Keratinocyte (primary cell): ENCODE data around the gene CDH13. TPM values are rescaled to one million over a fixed set of nuclear protein-coding genes. Genes with fewer than 3 reads are reported as not detected.

ENCODE experiments used
- DNase-seq: peaks from one replicate; pipeline ENCODE4 v3.0.0-alpha.2; 2011; ENCODE audit warnings: low read depth, missing footprints, low spot score
- FAIRE-seq: peaks from 2 replicates; lab custom pipeline; 2011; peaks lifted over from hg19 to GRCh38; lab: Jason Lieb, UNC
- H2AFZ ChIP-seq: 2 replicates; pipeline ENCODE4 v1.6.0; 2012; ENCODE audit warnings: low read length, control low read depth, inconsistent platforms; ENCODE audit not compliant: control insufficient read depth
- H3K27ac ChIP-seq: 2 replicates; pipeline ENCODE4 v1.5.1; 2011; ENCODE audit warnings: low read length; ENCODE audit not compliant: control insufficient read depth, insufficient read depth
- H3K27me3 ChIP-seq: 3 replicates; pipeline ENCODE4 v1.6.0; 2011; ENCODE audit warnings: low read length; ENCODE audit not compliant: control insufficient read depth, insufficient read depth; ENCODE audit errors: extremely low read depth
- H3K36me3 ChIP-seq, 2 experiments: 2 replicates in 1 of 2; 3 replicates in 1 of 2; pipeline ENCODE4 v1.5.1; 2011; ENCODE audit warnings: low read length in 2 of 2, mild to moderate bottlenecking in 1 of 2; ENCODE audit not compliant: control insufficient read depth in 2 of 2, insufficient read depth in 2 of 2; ENCODE audit errors: extremely low read depth in 1 of 2
- H3K4me1 ChIP-seq: 3 replicates; pipeline ENCODE4 v1.5.1; 2011; ENCODE audit warnings: low read length; ENCODE audit not compliant: control insufficient read depth, insufficient read depth; ENCODE audit errors: extremely low read depth
- H3K4me2 ChIP-seq: 3 replicates; pipeline ENCODE4 v1.6.0; 2011; ENCODE audit warnings: low read depth, low read length; ENCODE audit not compliant: control insufficient read depth, insufficient read depth; ENCODE audit errors: extremely low read depth
- H3K4me3 ChIP-seq, 3 experiments: fragments of 200-600 bp in 1 of 3; sonication (generic) in 1 of 3; 2 replicates in 2 of 3; 3 replicates in 1 of 3; pipeline ENCODE4 v1.5.1; 2011 to 2016; ENCODE audit warnings: low read length in 3 of 3, mild to moderate bottlenecking in 3 of 3, control low read depth in 2 of 3, inconsistent platforms in 1 of 3, low read depth in 1 of 3, mixed read lengths in 1 of 3, mixed run types in 1 of 3, moderate library complexity in 1 of 3; ENCODE audit not compliant: control insufficient read depth in 2 of 3, insufficient read depth in 2 of 3; ENCODE audit errors: extremely low read depth in 1 of 3
- H3K79me2 ChIP-seq: 2 replicates; pipeline ENCODE4 v1.6.0; 2012; ENCODE audit warnings: low read length; ENCODE audit not compliant: control insufficient read depth, insufficient read depth
- H3K9ac ChIP-seq: 3 replicates; pipeline ENCODE4 v1.6.0; 2011; ENCODE audit warnings: low read length; ENCODE audit not compliant: control insufficient read depth, insufficient read depth; ENCODE audit errors: extremely low read depth
- H3K9me1 ChIP-seq: 3 replicates; pipeline ENCODE4 v1.6.0; 2011; ENCODE audit warnings: low read length; ENCODE audit not compliant: control insufficient read depth, insufficient read depth; ENCODE audit errors: extremely low read depth
- H3K9me3 ChIP-seq: 2 replicates; pipeline ENCODE4 v1.5.1; 2012; ENCODE audit warnings: low read depth, low read length; ENCODE audit not compliant: control insufficient read depth
- H4K20me1 ChIP-seq: 3 replicates; pipeline ENCODE4 v1.6.0; 2011; ENCODE audit warnings: low read length; ENCODE audit not compliant: control insufficient read depth, insufficient read depth; ENCODE audit errors: extremely low read depth
- EZH2 ChIP-seq: IDR thresholded peaks from one replicate; pipeline ENCODE4 v1.6.1; 2012; ENCODE audit warnings: inconsistent platforms, mild to moderate bottlenecking, low read length, moderate library complexity
- dilution Hi-C: fragments of 300-500 bp; cut with MboI; formaldehyde crosslinking; loops from one replicate; pipeline ENCODE4 v1.7.0; 2020; ENCODE audit warnings: low sequenced_read_pairs; ENCODE audit not compliant: extremely low pct_ligation_motif_present
- polyA plus RNA-seq, 5 experiments: library from polyadenylated mRNA; depleted of rRNA in 3 of 5; stranded (reverse) in 3 of 5; stranded (forward) in 1 of 5; unstranded in 1 of 5; fragments of >200 nt; gene quantifications; 1 replicate in 1 of 5; 2 replicates in 3 of 5; 3 replicates in 1 of 5; pipeline versions ENCODE4 v1.2.1 to v1.2.3, GENCODE V29; 2011 to 2012; ENCODE audit warnings: missing spikeins in 2 of 5, low read depth in 1 of 5, low replicate concordance in 1 of 5
- TF ChIP-seq, protein P1 (sequence below), 3 experiments: IDR thresholded peaks in 1 of 3; conservative IDR thresholded peaks in 1 of 3; optimal IDR thresholded peaks in 1 of 3; 2 replicates in 2 of 3; 3 replicates in 1 of 3; pipeline versions ENCODE3 to v1.5.1; 2011; ENCODE audit warnings: low read length in 3 of 3, mild to moderate bottlenecking in 3 of 3, moderate library complexity in 2 of 3, control low read depth in 1 of 3, inconsistent platforms in 1 of 3; ENCODE audit not compliant: insufficient read depth in 2 of 3; ENCODE audit errors: extremely low read depth in 1 of 3

The CDH13 gene
- polyA plus RNA-seq, 1 donor (not counting 4 experiments of a cell fraction or from before 2014, with no cell fraction given) = 111 TPM

DNA sequence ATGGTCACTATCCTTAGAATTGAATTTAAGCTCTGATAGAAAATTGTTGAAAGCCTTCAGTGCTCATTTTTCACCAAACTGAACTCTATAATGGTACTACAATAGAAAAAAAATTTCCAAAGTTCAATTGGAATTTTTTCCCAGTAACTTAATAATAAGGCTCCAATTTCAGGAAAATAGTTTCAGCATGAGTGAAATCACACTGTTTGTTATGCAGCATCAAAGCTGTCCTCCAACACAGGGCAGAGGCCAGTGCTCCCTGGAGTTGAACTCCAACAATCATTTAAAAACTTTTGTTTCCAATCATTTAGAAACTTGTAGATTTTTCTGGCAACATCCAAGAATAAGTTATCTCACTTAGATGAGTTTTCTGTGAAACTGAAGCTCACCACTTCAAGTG lies 1077.9 kb downstream of the CDH13 start:
- H2AFZ ChIP-seq = no peak overlapping the region
- no peak overlapping the region for H3K4me3 ChIP-seq
- H3K36me3 ChIP-seq = no peaks in the 10 kb centered on the region
- no peaks in the 10 kb centered on the region for H4K20me1 ChIP-seq
- H3K4me2 ChIP-seq = no peak overlapping the region
- dilution Hi-C loops = no loop called here
- no peaks in the 10 kb centered on the region for H3K79me2 ChIP-seq
- no peak overlapping the region for H3K9ac ChIP-seq
- FAIRE-seq (no peak), DNase-seq (no peak)
- no peaks in the 10 kb centered on the region for H3K9me1 ChIP-seq
- H3K9me3 ChIP-seq = no peaks in the 10 kb centered on the region
- no peaks in the 10 kb centered on the region for H3K4me1 ChIP-seq
- H3K27ac ChIP-seq = no peak overlapping the region
- no peaks in the 10 kb centered on the region for H3K27me3 ChIP-seq
- TF ChIP-seq, protein P1, sequence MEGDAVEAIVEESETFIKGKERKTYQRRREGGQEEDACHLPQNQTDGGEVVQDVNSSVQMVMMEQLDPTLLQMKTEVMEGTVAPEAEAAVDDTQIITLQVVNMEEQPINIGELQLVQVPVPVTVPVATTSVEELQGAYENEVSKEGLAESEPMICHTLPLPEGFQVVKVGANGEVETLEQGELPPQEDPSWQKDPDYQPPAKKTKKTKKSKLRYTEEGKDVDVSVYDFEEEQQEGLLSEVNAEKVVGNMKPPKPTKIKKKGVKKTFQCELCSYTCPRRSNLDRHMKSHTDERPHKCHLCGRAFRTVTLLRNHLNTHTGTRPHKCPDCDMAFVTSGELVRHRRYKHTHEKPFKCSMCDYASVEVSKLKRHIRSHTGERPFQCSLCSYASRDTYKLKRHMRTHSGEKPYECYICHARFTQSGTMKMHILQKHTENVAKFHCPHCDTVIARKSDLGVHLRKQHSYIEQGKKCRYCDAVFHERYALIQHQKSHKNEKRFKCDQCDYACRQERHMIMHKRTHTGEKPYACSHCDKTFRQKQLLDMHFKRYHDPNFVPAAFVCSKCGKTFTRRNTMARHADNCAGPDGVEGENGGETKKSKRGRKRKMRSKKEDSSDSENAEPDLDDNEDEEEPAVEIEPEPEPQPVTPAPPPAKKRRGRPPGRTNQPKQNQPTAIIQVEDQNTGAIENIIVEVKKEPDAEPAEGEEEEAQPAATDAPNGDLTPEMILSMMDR (optimal IDR thresholded peaks at IDR 0.05 in 1 of 3, IDR thresholded peaks at IDR 0.05 in 1 of 3, conservative IDR thresholded peaks at IDR 0.05 in 1 of 3; ENCODE audit: extremely low read depth in 1 of 3, insufficient read depth in 2 of 3, low read length in 3 of 3) = no peak
- TF ChIP-seq EZH2 = no peak

DNA sequence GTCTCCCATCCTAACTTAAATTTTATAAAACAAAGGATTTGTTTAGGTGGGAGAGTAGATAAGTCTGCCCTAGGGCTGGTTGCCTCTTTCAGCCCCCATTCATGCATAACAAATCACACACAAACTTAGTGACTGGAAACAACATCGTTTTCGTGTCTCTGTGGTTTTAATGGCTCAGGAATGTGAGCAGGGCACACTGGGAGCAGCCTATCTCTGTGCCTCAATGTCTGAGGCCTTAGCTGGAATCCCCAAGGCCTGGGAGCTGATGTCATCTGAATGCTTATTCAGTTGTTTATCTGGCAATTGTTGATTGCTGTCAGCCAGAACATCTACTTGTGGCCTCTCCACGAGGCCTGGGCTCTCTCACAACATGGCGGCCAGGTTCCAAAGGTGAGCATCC lies 1079.1 kb downstream of the CDH13 start:
- H3K9me1 ChIP-seq = no peaks in the 10 kb centered on the region
- TF ChIP-seq EZH2 = no peak
- TF ChIP-seq, protein P1 (optimal IDR thresholded peaks at IDR 0.05 in 1 of 3, IDR thresholded peaks at IDR 0.05 in 1 of 3, conservative IDR thresholded peaks at IDR 0.05 in 1 of 3; ENCODE audit: extremely low read depth in 1 of 3, insufficient read depth in 2 of 3, low read length in 3 of 3) = no peak
- H3K27me3 ChIP-seq = no peaks in the 10 kb centered on the region
- no peaks in the 10 kb centered on the region for H3K79me2 ChIP-seq
- H3K4me1 ChIP-seq = no peaks in the 10 kb centered on the region
- no peak for FAIRE-seq
- H3K9me3 ChIP-seq = no peaks in the 10 kb centered on the region
- dilution Hi-C loops = no loop called here
- H3K27ac ChIP-seq = no peak overlapping the region
- no peaks in the 10 kb centered on the region for H3K36me3 ChIP-seq
- H2AFZ ChIP-seq = no peak overlapping the region
- no peaks in the 10 kb centered on the region for H4K20me1 ChIP-seq
- H3K9ac ChIP-seq = no peak overlapping the region
- H3K4me2 ChIP-seq = no peak overlapping the region
- H3K4me3 ChIP-seq = no peak overlapping the region
- no peak for DNase-seq
